HEK293 (cell line): ENCODE measurements around the gene VAPA.

ENCODE experiments used
- CTCF ChIA-PET: fragments of 350-600 bp; formaldehyde crosslinking; extraction: SDS; loops from one replicate; lab custom pipeline; 2021; ENCODE audit warnings: antibody characterized with exemption; lab: Yijun Ruan, JAX
- POLR2A ChIA-PET: fragments of 300-600 bp; formaldehyde crosslinking; extraction: SDS; loops from one replicate; lab custom pipeline; 2020; ENCODE audit warnings: antibody characterized with exemption, inconsistent platforms; lab: Yijun Ruan, JAX
- H3K27ac ChIP-seq: fragments of 200-500 bp; sonication (Bioruptor generic); 2 replicates; pipeline ENCODE4 v1.5.1; 2014; ENCODE audit warnings: low read depth, low read length, control low read depth, inconsistent platforms; ENCODE audit errors: extremely low read depth
- H3K36me3 ChIP-seq, 2 experiments: fragments of 200-500 bp in 1 of 2; sonication (Bioruptor generic) in 1 of 2; 1 replicate in 1 of 2; 2 replicates in 1 of 2; pipeline ENCODE4 v1.5.1; 2014 to 2017; ENCODE audit warnings: inconsistent platforms in 2 of 2, low read length in 2 of 2; ENCODE audit not compliant: control insufficient read depth in 2 of 2, insufficient read depth in 1 of 2
- H3K4me1 ChIP-seq: fragments of 200-500 bp; sonication (Bioruptor generic); 2 replicates; pipeline ENCODE4 v1.5.1; 2014; ENCODE audit warnings: mild to moderate bottlenecking, low read length, inconsistent platforms; ENCODE audit not compliant: control insufficient read depth, insufficient read depth
- H3K4me3 ChIP-seq: 2 replicates; pipeline ENCODE4 v1.5.1; 2011; ENCODE audit warnings: low read depth, mild to moderate bottlenecking, control low read depth, low read length, moderate library complexity
- H3K9me3 ChIP-seq: fragments of 200-500 bp; sonication (Bioruptor generic); 2 replicates; pipeline ENCODE4 v1.5.1; 2014; ENCODE audit warnings: low read depth, low read length, inconsistent platforms; ENCODE audit not compliant: control insufficient read depth, insufficient read depth
- BCL6B ChIP-seq: fragments of 450-650 bp; formaldehyde crosslinking; IDR thresholded peaks from 2 replicates; pipeline ENCODE4 v1.5.1; 2017; ENCODE audit warnings: missing biosample characterization, missing genetic modification characterization
- GFI1B ChIP-seq: fragments of 450-650 bp; formaldehyde crosslinking; IDR thresholded peaks from 2 replicates; pipeline ENCODE4 v1.5.1; 2016; ENCODE audit warnings: missing biosample characterization, missing genetic modification characterization
- GLI4 ChIP-seq: fragments of 450-650 bp; formaldehyde crosslinking; IDR thresholded peaks from 2 replicates; pipeline ENCODE4 v1.5.1; 2016; ENCODE audit warnings: missing biosample characterization, missing genetic modification characterization
- OVOL3 ChIP-seq: fragments of 450-650 bp; formaldehyde crosslinking; IDR thresholded peaks from 2 replicates; pipeline ENCODE4 v1.5.1; 2016; ENCODE audit warnings: missing biosample characterization, missing genetic modification characterization
- PBX3 ChIP-seq: sonication (generic); formaldehyde crosslinking; IDR thresholded peaks from 2 replicates; pipeline ENCODE4 v1.8.1; 2022; ENCODE audit warnings: mild to moderate bottlenecking, moderate library complexity, missing genetic modification reagents
- SCRT1 ChIP-seq: fragments of 450-650 bp; formaldehyde crosslinking; IDR thresholded peaks from 2 replicates; pipeline ENCODE4 v1.5.1; 2016; ENCODE audit warnings: missing biosample characterization, missing genetic modification characterization, borderline replicate concordance
- ZEB2 ChIP-seq: fragments of 450-650 bp; formaldehyde crosslinking; IDR thresholded peaks from 2 replicates; pipeline ENCODE4 v1.5.1; 2016; ENCODE audit warnings: missing biosample characterization, missing genetic modification characterization
- ZFP37 ChIP-seq: fragments of 450-650 bp; formaldehyde crosslinking; IDR thresholded peaks from 2 replicates; pipeline ENCODE4 v1.5.1; 2016; ENCODE audit warnings: missing biosample characterization, missing genetic modification characterization
- ZFP69B ChIP-seq: fragments of 450-650 bp; formaldehyde crosslinking; IDR thresholded peaks from 2 replicates; pipeline ENCODE4 v1.5.1; 2016; ENCODE audit warnings: missing biosample characterization, missing genetic modification characterization
- ZNF112 ChIP-seq: fragments of 450-650 bp; formaldehyde crosslinking; IDR thresholded peaks from 2 replicates; pipeline ENCODE4 v1.5.0; 2017; ENCODE audit warnings: missing biosample characterization, missing genetic modification characterization
- ZNF138 ChIP-seq: fragments of 450-650 bp; formaldehyde crosslinking; IDR thresholded peaks from 2 replicates; pipeline ENCODE4 v1.5.1; 2016; ENCODE audit warnings: missing biosample characterization, missing genetic modification characterization, borderline replicate concordance
- ZNF146 ChIP-seq: fragments of 450-650 bp; formaldehyde crosslinking; IDR thresholded peaks from 2 replicates; pipeline ENCODE4 v1.5.1; 2016; ENCODE audit warnings: missing biosample characterization, missing genetic modification characterization
- ZNF175 ChIP-seq: fragments of 450-650 bp; formaldehyde crosslinking; IDR thresholded peaks from 2 replicates; pipeline ENCODE4 v1.5.1; 2016; ENCODE audit warnings: missing biosample characterization, missing genetic modification characterization
- ZNF18 ChIP-seq: fragments of 450-650 bp; formaldehyde crosslinking; IDR thresholded peaks from 2 replicates; pipeline ENCODE4 v1.5.1; 2016; ENCODE audit warnings: missing biosample characterization, missing genetic modification characterization
- ZNF184 ChIP-seq: fragments of 450-650 bp; IDR thresholded peaks from 2 replicates; pipeline ENCODE4 v1.5.1; 2018; ENCODE audit warnings: missing biosample characterization, mild to moderate bottlenecking, missing genetic modification characterization
- ZNF2 ChIP-seq: fragments of 450-650 bp; formaldehyde crosslinking; IDR thresholded peaks from 2 replicates; pipeline ENCODE4 v1.5.1; 2016; ENCODE audit warnings: missing biosample characterization, missing genetic modification characterization
- ZNF223 ChIP-seq: fragments of 450-650 bp; formaldehyde crosslinking; IDR thresholded peaks from 2 replicates; pipeline ENCODE4 v1.5.1; 2016; ENCODE audit warnings: missing biosample characterization, missing genetic modification characterization
- ZNF302 ChIP-seq: fragments of 450-650 bp; formaldehyde crosslinking; IDR thresholded peaks from 2 replicates; pipeline ENCODE4 v1.5.1; 2016; ENCODE audit warnings: missing biosample characterization, missing genetic modification characterization, low read depth
- ZNF350 ChIP-seq: fragments of 450-650 bp; formaldehyde crosslinking; IDR thresholded peaks from 2 replicates; pipeline ENCODE4 v1.5.0; 2017; ENCODE audit warnings: missing biosample characterization, mild to moderate bottlenecking, missing genetic modification characterization
- ZNF37A ChIP-seq: fragments of 450-650 bp; IDR thresholded peaks from 2 replicates; pipeline ENCODE4 v1.5.1; 2018; ENCODE audit warnings: missing biosample characterization, missing genetic modification characterization
- ZNF398 ChIP-seq: fragments of 450-650 bp; formaldehyde crosslinking; IDR thresholded peaks from 2 replicates; pipeline ENCODE4 v1.5.1; 2017; ENCODE audit warnings: missing biosample characterization, missing genetic modification characterization
- ZNF433 ChIP-seq: fragments of 450-650 bp; formaldehyde crosslinking; IDR thresholded peaks from 2 replicates; pipeline ENCODE4 v1.5.1; 2016; ENCODE audit warnings: missing biosample characterization, missing genetic modification characterization, low read depth
- ZNF513 ChIP-seq: fragments of 450-650 bp; IDR thresholded peaks from 2 replicates; pipeline ENCODE4 v1.5.1; 2018; ENCODE audit warnings: missing biosample characterization, missing genetic modification characterization
- ZNF529 ChIP-seq: fragments of 450-650 bp; formaldehyde crosslinking; IDR thresholded peaks from 2 replicates; pipeline ENCODE4 v1.5.1; 2017; ENCODE audit warnings: missing genetic modification characterization, missing biosample characterization; ENCODE audit not compliant: insufficient replicate concordance
- ZNF626 ChIP-seq: fragments of 450-650 bp; sonication (Bioruptor Pico); formaldehyde crosslinking; IDR thresholded peaks from 2 replicates; pipeline ENCODE4 v1.5.1; 2018; ENCODE audit warnings: missing biosample characterization, missing genetic modification characterization, inconsistent platforms
- ZNF654 ChIP-seq: fragments of 450-650 bp; formaldehyde crosslinking; IDR thresholded peaks from 2 replicates; pipeline ENCODE4 v1.5.1; 2016; ENCODE audit warnings: low read depth, missing biosample characterization, missing genetic modification characterization
- ZNF660 ChIP-seq: fragments of 450-650 bp; IDR thresholded peaks from 2 replicates; pipeline ENCODE4 v1.5.1; 2018; ENCODE audit warnings: missing biosample characterization, mild to moderate bottlenecking, missing genetic modification characterization
- ZNF747 ChIP-seq: fragments of 450-650 bp; formaldehyde crosslinking; IDR thresholded peaks from 2 replicates; pipeline ENCODE4 v1.5.1; 2016; ENCODE audit warnings: missing biosample characterization, missing genetic modification characterization
- ZNF777 ChIP-seq: fragments of 450-650 bp; formaldehyde crosslinking; IDR thresholded peaks from 2 replicates; pipeline ENCODE4 v1.5.1; 2017; ENCODE audit warnings: missing biosample characterization, missing genetic modification characterization, borderline replicate concordance
- ZNF785 ChIP-seq: fragments of 450-650 bp; formaldehyde crosslinking; IDR thresholded peaks from 2 replicates; pipeline ENCODE4 v1.5.1; 2016; ENCODE audit warnings: missing biosample characterization, missing genetic modification characterization
- ZNF837 ChIP-seq: fragments of 450-650 bp; formaldehyde crosslinking; IDR thresholded peaks from 2 replicates; pipeline ENCODE4 v1.5.1; 2016; ENCODE audit warnings: missing biosample characterization, missing genetic modification characterization

Gene VAPA

GRCh38 chr18:9971313-9971920, 57.6 kb downstream of the VAPA start:
- POLR2A ChIA-PET, result no interaction called here
- Histone ChIP-seq H3K27ac (no peak overlapping the region), H3K4me3 (no peak overlapping the region), H3K9me3 (no peaks in the 10 kb centered on the region), H3K36me3 (no peaks in the 10 kb centered on the region), H3K4me1 (no peaks in the 10 kb centered on the region)
- CTCF ChIA-PET, result interaction anchor here (0.6 to 6.9 kb wide), 49 partner anchors 11 to 1339 kb away, joined by 3 to 115 read pairs (median 4); no protein-coding TSS in a partner anchor
- TF ChIP-seq BCL6B (tag by site-specific recombination) (no peak), ZNF138 (tag by site-specific recombination) (no peak), ZFP69B (no peak), ZNF184 (tag by site-specific recombination) (no peak), ZNF350 (tag by site-specific recombination) (no peak), ZNF654 (tag by site-specific recombination) (peak; percentile 81), ZNF747 (no peak), GLI4 (no peak), SCRT1 (no peak), ZNF223 (no peak), ZNF2 (0 out of 2 replicates have a peak, but pooled peaks have one; percentile 39), ZNF175 (no peak), ZNF37A (tag by site-specific recombination) (no peak), ZNF777 (tag by site-specific recombination) (no peak), ZNF785 (no peak), ZNF433 (no peak), PBX3 (CRISPR knock-in tag) (no peak), ZNF837 (no peak), ZNF302 (no peak), ZNF112 (no peak), ZNF398 (no peak), ZNF626 (tag by site-specific recombination) (no peak), ZNF513 (tag by site-specific recombination) (peak; percentile 14; the same call in 1 of the 2 replicates), GFI1B (no peak), ZNF529 (tag by site-specific recombination) (no peak), ZNF18 (no peak), ZFP37 (tag by site-specific recombination) (0 out of 2 replicates have a peak, but pooled peaks have one; percentile 34), ZNF146 (no peak), ZEB2 (tag by site-specific recombination) (no peak), ZNF660 (peak; percentile 39; the same call in 1 of the 2 replicates), OVOL3 (no peak)
